HG02852 (cell line): ENCODE results near the gene RAMACL.

Source experiments
- ATAC-seq: cut with Tn5 transposase; IDR thresholded peaks from one replicate; pipeline ENCODE4 v1.9.1; 2021; ENCODE audit warnings: mild to moderate bottlenecking, moderate library complexity; ENCODE audit not compliant: unreplicated experiment

RAMACL gene

GRCh38 chr6:166579237-166579850, 7.1 kb downstream of the RAMACL start:
- no peak for ATAC-seq

GRCh38 chr6:166578536-166579236, 7.8 kb downstream of the RAMACL start:
- no peak for ATAC-seq

GRCh38 chr6:166575205-166575604, 11.3 kb downstream of the RAMACL start:
- ATAC-seq: no peak

- ATAC-seq: no peak
Observed at GRCh38 chr6:166573511-166574216, 12.8 kb downstream of the RAMACL start.

- ATAC-seq: no peak
Observed at GRCh38 chr6:166572370-166573261, 13.9 kb downstream of the RAMACL start.

- ATAC-seq: no peak
Observed at GRCh38 chr6:166570929-166571713, 15.4 kb downstream of the RAMACL start.

GRCh38 chr6:166569206-166569605, 17.3 kb downstream of the RAMACL start:
- ATAC-seq: no peak

GRCh38 chr6:166567813-166568212, 18.7 kb downstream of the RAMACL start:
- ATAC-seq: no peak

GRCh38 chr6:166567107-166567506, 19.4 kb downstream of the RAMACL start:
- ATAC-seq: no peak

GRCh38 chr6:166566026-166567011, 20.2 kb downstream of the RAMACL start:
- ATAC-seq: no peak

- ATAC-seq: no peak
Observed at GRCh38 chr6:166565084-166565967, 21.2 kb downstream of the RAMACL start.

GRCh38 chr6:166563805-166564204, 22.7 kb downstream of the RAMACL start:
- ATAC-seq: no peak

GRCh38 chr6:166563200-166563599, 23.3 kb downstream of the RAMACL start:
- no peak for ATAC-seq

GRCh38 chr6:166562726-166563125, 23.8 kb downstream of the RAMACL start:
- no peak for ATAC-seq

GRCh38 chr6:166561771-166562359, 24.6 kb downstream of the RAMACL start:
- no peak for ATAC-seq

GRCh38 chr6:166560222-166560621, 26.3 kb downstream of the RAMACL start:
- no peak for ATAC-seq

GRCh38 chr6:166559662-166560061, 26.8 kb downstream of the RAMACL start:
- ATAC-seq: no peak

GRCh38 chr6:166559211-166559610, 27.3 kb downstream of the RAMACL start:
- no peak for ATAC-seq
